ELR (cell line): ENCODE measurements around the gene CFAP54.
A peak's percentile ranks its signal among the peaks of the same experiment; 100 is the strongest.
"Not testable (repeated sequence)": the region's sequence is repeated elsewhere in the genome, so short reads cannot be mapped to it uniquely, and the experiment has no call there.

Source experiments
- DNase-seq: peaks from one replicate; pipeline ENCODE4 v3.0.0-alpha.2; 2015; ENCODE audit warnings: low read depth

The CFAP54 gene

DNA sequence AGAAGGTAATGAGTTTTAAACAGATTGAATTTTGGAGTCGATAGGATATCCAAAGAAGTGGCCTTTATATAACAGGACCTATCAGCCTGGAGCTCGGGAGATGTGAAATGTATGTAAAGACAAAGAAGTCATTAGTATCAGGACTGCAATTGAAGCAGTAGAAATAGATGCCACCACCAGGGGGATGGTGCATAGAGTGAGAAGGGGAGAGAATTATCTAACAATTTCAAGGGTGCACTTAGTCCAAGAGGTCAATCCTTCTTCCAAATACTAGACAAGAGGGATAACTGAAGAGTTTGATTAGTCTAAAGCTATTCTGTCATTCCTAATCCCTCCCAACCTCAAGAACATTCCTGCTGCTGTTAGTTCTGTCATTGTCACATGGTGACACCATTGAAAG is 127.8 kb downstream of the CFAP54 start:
- peak; percentile 32 for DNase-seq

GRCh38 chr12:96623155-96623554 is 133.8 kb downstream of the CFAP54 start:
- no peak for DNase-seq

DNA sequence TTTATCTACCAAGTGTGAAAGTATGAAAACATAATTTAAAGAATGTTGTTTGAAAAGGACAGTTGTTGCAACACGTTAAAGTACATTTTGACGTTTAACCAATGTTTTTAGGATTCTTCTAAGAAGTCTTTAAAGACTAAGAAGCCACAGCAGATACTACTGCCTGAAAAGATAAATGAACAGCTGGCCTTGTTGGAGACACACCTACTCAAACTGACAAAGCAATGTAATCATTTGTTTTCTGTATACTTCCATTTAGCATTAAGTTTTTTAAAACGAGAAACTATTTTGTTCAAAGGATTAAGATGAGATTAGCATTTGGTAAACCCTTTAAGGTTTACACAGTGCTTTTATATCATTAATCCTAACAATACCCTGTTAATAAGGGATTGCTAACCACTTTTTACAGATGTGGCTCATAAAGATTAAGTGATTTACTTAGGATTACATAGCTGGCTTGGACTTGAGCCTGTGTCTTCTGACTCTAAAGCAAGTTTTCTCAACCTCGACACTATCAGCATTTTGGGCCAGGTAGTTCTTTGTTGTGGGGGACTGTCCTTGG is 134.4 kb downstream of the CFAP54 start:
- no peak for DNase-seq

DNA sequence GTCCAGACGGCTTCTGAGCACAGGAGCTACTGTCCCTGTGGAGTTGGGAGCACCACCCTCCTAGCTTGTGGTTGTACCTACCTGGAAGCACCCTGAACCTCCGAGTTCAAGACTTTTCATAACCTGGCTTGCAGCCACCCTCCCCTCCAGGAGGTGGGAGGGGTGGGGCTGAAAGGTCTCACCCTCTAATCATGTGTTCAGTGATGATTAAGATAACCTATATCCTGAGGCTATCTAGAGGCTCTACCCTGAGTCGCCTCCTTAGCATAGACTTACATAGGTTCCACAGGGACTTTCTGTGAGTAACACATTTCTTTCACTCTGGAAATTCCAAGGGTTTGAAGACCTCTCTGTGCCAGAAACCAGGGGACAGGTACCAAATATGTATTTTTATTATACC is 146.5 kb downstream of the CFAP54 start:
- peak; percentile 25 for DNase-seq

GRCh38 chr12:96636895-96637294 is 147.5 kb downstream of the CFAP54 start:
- no peak for DNase-seq

DNA sequence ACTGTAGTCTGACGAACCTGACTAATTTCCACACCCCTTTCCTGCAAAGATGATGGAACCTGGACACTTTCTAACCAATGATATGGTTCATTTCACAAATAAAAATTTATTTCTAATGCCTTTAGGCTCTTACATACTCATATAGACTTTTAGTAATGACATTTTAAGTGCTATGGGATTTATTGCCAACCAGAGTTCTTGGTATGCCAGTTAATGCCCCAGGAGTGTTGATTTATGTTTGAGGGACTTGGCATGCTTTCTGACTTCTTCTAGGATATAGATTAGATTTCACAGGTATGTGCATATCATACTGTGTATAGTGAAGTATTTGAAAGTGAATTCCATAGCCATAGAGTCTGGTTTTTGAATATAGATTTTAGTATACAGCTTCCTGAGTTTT is 159.5 kb downstream of the CFAP54 start:
- no peak for DNase-seq

DNA sequence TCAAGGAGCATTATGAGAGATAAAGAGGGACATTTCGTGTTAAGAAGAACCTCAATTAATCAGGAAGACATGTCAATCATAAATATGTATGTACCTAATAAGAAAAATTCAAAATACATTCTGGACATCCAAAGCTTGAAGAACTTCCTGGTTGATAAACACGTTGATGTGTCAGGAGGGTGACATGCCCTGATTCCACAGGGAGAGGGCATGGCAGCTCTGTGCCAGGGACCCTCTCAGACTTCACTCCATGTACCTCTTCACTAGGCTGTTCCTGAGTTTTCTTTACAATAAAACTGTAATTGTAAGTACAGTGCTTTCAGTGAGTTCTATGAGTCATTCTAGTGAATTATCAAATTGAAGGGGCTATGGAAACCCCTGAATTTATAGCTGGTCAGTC is 163.5 kb downstream of the CFAP54 start:
- DNase-seq = no peak

DNA sequence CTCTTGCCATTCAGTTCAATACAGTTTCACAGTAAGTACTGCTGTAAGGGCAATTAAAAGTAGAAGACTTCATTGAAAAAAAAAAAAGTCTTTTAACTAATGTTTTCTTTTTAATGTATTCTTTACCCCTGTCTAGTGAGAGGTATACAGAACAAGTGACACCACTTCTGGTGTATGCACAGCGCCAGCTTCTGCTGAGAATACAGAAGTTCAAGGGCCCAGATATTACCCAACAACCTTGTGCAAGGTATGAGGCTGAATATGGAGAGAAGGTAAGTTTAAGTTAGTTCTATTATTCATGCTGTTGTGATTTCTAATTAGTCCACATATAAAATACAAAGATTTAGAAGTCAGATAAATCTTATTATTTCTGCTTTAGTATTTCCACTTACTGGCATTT is 168.7 kb downstream of the CFAP54 start:
- DNase-seq = no peak

- no peak for DNase-seq
Observed at GRCh38 chr12:96669786-96670185, 180.4 kb downstream of the CFAP54 start.

- no peak for DNase-seq
Observed at GRCh38 chr12:96670334-96670899, 181.0 kb downstream of the CFAP54 start.

DNA sequence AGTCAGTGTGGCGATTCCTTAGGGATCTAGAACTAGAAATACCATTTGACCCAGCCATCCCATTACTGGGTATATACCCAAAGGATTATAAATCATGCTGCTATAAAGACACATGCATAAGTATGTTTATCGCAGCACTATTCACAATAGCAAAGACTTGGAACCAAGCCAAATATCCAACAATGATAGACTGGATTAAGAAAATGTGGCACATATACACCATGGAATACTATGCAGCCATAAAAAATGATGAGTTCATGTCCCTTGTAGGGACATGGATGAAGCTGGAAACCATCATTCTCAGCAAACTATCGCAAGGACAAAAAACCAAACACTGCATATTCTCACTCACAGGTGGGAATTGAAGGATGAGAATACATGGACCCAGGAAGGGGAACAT is 186.1 kb downstream of the CFAP54 start:
- not testable (repeated sequence) for DNase-seq

DNA sequence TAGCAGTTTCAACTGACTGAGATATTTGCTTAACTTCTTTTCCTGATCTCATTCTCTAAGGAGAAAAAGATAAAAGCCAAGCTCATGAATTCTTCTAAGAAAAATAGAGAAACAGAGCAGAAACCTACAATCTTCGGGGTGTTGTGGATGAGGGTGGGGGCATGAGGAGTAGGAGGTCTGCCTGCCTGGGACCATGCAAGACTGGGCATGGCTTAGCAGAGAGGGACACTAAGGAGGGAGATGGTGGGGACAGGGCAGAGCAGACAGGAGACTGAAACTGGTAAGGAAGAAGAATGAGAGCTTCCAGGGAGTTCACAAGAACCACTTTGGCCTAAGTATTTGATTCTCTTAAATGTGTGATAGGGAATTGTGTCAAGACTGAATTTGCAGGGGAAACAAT is 188.0 kb downstream of the CFAP54 start:
- no peak for DNase-seq

DNA sequence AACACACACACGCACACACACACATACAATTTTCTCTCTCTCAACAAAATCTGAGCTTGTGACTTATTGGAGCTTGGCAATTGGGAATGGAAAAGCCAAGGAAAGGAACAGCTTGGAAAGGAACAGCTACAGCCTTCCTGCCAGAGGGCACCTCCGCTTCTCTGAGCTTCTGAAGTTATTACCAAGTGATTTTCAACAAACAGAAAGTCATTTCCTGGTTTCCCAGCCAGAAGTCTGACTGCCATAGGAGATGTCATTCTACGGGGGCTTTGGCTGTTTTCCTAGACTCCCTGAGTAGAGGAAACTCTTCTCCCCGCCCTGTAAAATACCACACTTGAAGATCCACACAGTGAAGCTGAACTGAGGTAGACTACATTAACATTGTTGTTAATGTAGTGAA is 198.3 kb downstream of the CFAP54 start:
- no peak for DNase-seq

DNA sequence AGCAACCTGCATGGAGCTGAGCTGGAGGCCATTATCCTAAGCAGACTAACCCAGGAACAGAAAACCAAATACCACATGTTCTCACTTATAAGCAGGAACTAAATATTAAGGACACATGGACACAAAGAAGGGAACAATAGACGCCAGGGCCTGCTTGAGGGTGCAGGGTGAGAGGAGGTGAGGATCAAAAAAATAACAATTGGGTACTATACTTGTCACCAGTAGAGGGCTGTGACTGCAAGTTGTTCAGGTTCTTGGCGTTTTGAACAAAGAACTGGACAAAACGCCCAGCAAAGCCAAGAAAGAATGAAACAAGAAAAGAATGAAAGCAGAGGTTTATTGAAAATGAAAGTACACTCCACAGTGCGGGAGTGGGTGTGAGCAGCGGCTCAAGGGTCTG is 209.1 kb downstream of the CFAP54 start:
- peak; percentile 36 for DNase-seq

- DNase-seq = no peak
Observed at GRCh38 chr12:96698965-96699364, 209.6 kb downstream of the CFAP54 start.

- no peak for DNase-seq
Observed at GRCh38 chr12:96701856-96702255, 212.5 kb downstream of the CFAP54 start.

DNA sequence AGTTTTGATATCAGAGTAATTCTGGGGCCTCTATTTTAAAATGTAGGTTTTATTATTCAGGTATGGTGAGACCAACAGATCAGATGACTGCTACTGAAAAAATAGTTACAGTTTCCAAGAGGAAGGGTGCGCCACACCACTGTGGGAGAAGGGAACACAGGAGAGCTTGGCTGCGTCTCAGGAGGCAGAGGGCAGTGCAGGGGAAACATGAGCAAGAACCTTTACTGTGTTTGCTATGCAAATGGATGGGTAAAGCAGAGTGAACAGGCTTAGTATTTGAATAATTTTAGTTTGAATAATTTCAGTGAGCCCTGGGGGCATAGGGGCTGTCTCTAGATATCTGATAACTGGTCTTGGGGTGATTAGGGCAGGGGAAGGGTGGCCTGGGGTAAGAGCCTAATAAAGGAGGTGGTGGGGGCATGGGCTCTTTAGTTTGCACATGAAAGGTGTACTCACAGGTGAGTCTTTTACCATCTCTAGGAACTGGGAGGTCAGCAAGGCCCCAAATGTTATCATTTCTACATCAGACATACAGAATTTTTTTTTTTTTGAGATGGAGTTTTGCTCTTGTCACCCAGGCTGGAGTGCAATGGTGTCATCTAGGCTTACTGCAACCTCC is 220.9 kb downstream of the CFAP54 start:
- DNase-seq = peak; percentile 8

GRCh38 chr12:96711364-96711763 is 222.0 kb downstream of the CFAP54 start:
- DNase-seq = no peak

DNA sequence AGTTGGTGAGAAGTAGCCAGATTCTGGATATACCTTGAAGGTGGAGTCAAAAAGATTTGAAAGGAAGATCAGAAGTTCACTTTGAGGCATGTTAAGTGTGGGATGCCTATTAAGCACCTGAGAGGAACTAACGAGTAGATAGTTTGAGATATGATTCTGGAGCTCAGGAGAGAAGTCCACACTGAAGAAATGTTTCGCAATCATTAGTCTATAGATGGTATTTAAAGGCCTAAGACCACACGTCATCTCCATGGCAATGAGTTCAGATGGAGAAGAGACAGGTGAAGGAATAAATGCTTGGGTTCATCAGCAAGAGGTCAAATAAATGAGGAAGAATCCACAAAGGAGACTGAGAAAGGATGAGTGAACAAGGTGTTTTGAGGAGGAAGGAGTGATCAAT is 224.8 kb downstream of the CFAP54 start:
- DNase-seq = no peak

DNA sequence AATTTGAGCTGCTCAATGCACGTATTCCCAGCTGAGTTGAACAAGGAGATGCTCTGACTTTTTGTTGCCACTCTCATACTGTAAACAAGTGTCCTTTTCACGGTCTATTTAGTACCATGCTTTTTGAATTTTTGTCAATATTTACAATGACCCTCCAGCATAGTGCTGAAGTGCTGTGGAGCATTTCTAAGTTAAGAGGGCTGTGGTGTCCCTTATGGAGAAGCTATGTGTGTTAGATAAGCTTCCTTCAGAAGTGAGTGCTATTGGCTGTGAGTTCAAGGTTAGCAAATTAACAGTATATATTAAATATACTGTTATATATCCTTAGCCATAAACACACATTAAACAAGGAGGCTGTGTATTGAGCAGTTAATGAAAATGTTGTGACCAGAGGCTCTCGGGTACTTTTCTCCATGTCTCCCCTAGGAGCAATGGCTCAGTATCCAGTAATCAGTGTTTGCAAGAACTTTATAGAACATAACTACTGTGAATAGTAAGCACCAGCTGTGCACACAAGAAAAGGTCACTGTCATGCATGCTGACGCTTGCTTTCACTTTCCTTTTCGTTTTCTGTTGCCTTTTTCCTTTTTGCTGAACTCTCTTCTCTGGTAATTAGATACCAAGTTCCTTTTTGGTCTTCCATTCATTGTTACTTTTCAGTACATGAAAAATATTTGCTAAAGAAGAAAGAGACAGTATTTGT is 230.4 kb downstream of the CFAP54 start:
- peak; percentile 40 for DNase-seq

DNA sequence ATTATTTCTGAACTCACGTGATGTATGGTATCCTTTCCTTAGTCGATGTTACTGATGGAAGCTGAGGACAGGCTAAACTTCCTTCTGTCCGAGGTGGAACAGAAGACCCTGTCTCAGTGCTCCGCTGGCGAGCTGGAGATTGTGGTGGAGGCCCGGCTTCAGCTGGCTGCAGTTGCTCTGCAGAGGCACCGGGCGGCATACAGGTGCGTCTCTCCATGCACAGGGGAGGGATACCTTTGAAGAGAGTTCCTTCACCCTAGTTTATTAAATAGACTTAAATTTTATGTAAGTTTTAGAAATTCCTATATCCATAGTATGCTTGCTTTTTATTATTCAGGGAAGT is 231.0 kb downstream of the CFAP54 start:
- peak; percentile 19 for DNase-seq

- DNase-seq = not testable (repeated sequence)
Observed at GRCh38 chr12:96729466-96729865, 240.1 kb downstream of the CFAP54 start.

GRCh38 chr12:96729886-96730285 is 240.5 kb downstream of the CFAP54 start:
- no peak for DNase-seq
